Femur (tissue), 1 donor: ENCODE results near the gene SGCE.

Experiments
- DNase-seq: peaks from one replicate; pipeline ENCODE4 v3.0.0-alpha.2; 2017

Gene SGCE

GRCh38 chr7:94618126-94618525 lies 37.8 kb downstream of the SGCE start:
- DNase-seq: no peak

DNA sequence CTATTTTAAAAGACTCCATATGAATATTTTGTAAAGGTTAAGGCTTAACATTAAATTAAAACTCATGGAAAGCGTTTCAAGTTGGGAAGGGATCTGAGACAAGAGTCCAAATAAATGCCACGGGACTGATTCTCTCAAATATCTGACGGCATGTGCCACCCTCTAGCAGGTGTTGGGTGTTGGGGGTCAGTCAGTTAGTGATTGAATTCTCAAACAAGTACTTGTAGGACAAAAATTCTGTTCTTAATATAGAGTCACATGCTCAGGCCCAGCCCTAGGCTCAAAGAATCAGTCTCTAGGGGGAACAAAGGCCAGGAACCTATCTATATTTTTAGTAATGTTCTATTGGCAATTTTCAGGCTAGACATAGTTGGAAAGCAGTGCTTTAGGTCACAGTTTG lies 39.1 kb downstream of the SGCE start:
- no peak for DNase-seq

DNA sequence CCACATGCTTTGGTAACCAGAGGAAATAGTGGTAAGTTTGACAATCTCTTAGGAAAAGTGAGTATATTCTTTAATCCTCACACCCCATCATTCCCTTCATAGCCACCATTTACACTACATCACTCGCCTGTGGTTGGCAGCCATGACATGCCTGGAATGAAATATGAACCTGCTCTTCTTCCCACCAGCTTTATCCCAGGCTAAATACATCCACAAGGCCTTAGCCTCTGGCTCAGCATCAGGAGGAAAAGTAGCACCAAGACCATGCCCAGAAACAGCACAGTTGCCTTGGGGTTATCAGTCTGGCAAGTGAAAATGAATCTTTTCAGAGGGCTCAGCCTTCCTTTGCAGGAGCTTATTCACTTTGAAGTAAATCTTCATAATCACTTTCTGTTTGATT lies 40.3 kb downstream of the SGCE start:
- no peak for DNase-seq

DNA sequence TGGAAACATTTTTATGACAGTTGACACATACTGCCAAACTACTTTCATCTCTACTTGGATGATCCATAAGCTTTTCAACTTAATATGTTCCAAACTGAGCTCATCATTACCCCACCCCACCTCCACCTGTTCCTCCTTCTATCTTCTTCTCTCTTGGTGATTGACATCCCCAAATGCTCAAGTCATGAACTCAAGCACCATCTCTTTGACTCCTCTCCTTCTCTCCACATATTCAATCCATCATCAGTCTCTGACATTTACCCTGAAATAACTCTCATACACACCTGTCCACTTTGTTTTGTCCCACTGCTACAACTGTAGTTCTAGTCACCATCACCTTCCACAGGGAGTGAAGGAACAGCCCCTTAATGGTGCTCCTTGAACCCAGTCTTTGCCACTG lies 43.3 kb downstream of the SGCE start:
- no peak for DNase-seq

DNA sequence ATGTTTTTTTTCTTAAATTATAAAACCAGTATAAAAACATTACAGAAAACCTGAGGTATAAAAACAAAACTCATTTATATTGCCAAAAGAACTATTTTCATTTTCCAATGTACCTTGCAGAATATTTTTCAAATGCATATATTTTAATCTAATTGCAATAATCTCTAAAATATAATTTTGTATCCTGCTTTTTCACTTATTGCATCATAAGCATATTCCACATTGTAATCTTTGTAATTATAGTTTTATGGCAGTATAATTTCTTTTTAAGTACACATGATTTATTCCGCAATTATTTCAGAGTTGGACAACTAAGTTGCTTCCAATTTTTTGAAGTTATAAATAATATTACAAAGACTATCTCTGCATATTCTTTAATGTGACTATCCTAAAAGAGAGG lies 43.7 kb downstream of the SGCE start:
- no peak for DNase-seq

DNA sequence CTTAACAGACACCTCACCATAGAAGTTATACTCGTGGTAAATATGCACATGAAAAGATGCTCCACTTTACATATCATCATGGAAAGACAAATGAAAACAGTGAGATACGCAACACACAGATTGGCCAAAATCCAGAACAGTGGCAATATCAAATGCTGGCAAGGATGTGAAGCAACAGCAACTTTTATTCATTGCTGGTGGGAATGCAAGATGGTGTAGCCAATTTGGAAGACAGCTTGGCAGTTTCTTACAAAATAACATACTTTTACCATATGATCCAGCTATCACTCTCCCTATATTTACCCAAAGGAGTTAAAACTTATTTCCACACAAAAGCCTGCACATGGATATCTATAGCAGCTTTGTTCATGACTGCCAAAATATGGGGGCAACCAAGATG lies 46.4 kb downstream of the SGCE start:
- DNase-seq: no peak

DNA sequence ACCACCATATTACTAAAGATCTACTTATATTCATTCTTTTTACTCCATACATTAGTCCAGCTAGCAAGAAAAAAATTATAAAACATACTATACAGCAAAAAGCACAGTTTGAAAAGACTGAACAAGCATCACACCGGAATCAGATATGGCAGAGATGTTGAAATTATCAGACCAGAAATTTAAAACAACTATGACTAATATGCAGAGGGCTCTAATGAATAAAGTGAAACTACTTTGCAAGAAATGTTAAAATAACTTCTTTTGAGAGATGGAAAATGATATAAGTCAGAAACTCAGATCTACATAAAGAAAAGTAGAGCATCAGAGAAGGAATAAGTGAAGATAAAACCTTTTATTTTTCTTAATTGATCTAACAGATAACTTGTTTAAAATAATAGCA lies 50.9 kb downstream of the SGCE start:
- no peak for DNase-seq

DNA sequence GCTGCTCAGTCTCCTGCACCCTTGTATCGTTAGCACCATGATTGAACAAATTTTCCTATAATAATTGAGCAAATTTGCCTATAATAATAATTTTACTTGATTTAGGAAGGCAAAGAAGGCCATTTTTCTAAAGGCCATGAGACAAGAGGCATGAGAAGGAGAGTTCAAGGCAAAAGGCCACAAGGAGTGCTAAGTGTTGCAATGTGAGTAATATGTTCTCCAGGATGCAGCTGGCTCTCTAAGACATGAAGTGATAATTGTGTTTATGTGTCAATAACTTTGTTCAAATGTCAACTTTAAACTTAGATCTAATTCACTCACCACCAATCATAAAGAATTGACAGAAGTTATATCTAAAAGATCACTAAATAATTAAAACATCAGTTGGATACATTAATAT lies 53.8 kb downstream of the SGCE start:
- no peak for DNase-seq

- DNase-seq: no peak
Observed at GRCh38 chr7:94600267-94600666, 55.7 kb downstream of the SGCE start.

DNA sequence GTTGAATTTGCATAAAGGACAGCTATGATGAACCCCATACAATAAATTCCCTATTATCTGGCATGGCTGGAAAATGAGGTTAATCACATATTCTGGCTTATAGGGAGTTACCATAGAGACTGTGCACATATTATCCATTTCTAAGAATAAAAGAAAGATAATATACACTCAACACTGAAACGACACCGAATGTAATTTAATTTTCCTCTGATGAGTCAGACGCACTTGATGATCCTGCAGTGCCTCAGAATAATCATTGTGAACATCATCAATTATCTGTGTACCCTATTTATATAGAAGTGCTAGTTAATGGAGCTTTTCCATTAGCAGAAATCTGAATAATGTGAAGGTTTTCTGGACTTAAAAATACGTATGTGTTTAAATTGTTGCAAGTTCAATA lies 60.2 kb downstream of the SGCE start:
- DNase-seq: no peak

- no peak for DNase-seq
Observed at GRCh38 chr7:94594882-94595281, 61.1 kb downstream of the SGCE start.

- no peak for DNase-seq
Observed at GRCh38 chr7:94591176-94591575, 64.8 kb downstream of the SGCE start.

GRCh38 chr7:94590526-94591162 lies 65.3 kb downstream of the SGCE start:
- no peak for DNase-seq

GRCh38 chr7:94588075-94588474 lies 67.9 kb downstream of the SGCE start:
- no peak for DNase-seq

DNA sequence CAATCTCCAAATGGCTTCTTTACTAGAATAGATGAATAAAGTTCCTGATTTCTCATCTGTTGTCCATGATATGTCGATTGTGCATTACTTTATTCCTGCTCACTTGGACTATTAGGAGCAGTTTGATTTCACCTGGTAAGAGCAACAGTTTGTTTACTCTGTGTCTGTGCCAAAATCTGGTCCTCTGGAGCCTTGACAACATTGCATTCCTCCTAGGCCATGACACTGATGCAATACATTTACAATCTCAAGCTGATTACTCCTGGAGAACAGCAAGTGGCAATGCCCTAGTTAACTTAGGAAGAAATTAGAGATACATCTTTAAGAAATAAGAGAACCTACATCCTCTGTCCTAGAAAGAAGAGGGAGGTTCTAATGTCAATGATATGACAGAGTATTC lies 71.8 kb downstream of the SGCE start:
- no peak for DNase-seq

GRCh38 chr7:94580601-94581000 lies 75.3 kb downstream of the SGCE start:
- DNase-seq: no peak

DNA sequence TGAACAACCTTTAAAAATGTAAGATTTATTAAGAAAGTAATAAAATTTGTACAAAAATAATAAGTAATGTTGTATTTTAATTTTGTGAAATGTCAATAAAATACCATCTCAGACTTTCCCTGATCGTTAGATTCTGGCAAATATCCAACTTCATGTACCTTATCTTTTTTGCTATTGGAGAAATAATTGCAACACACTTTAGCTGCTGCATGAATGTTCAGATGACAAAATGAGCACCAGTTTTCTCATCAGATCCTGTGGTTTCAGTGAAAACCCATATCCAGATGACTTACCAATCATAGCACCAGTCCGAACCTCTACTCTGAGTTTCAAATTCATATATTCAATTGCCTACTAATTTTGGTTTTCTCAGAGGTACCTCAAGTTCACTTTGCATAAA lies 76.5 kb downstream of the SGCE start:
- DNase-seq: no peak

- DNase-seq: no peak
Observed at GRCh38 chr7:94578614-94579013, 77.3 kb downstream of the SGCE start.

GRCh38 chr7:94577357-94577756 lies 78.6 kb downstream of the SGCE start:
- DNase-seq: no peak

DNA sequence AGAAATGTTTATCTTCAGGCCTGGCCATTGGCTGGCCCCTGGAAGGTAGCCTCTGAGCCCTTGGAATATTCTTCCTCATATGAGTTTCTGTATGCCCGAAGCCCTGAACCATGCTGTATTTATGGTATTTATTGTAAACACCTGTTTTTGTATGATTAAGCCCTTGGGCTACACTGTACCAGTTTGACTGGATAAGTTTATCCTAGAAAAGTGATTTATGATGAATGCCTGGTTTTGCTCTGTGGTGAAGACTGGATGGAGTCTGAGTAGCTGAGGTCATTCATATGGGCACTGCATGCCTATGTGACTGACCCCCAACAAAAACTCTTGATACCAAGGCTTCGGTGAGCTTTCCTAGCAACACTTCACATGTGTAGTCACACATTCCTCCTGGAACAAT lies 79.6 kb downstream of the SGCE start:
- DNase-seq: no peak

DNA sequence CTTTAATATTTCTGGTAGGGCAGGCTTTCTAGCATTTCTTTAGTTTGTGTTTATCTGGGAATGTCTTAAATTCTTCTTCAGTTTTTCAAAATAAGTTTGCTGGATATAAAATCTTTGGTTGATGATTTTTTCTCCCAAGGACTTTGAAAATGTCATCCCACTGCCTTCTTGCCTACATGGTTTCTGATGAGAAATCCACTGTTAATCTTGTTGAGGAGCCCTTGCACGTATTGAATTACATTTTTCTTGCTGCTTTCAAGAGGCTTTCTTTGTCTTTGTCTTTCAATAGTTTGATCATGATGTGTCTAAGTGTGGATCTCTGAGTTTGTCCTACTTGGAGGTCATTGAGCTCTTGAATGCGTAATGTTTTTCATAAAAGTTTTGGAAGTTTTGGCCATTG lies 80.3 kb downstream of the SGCE start:
- no peak for DNase-seq

DNA sequence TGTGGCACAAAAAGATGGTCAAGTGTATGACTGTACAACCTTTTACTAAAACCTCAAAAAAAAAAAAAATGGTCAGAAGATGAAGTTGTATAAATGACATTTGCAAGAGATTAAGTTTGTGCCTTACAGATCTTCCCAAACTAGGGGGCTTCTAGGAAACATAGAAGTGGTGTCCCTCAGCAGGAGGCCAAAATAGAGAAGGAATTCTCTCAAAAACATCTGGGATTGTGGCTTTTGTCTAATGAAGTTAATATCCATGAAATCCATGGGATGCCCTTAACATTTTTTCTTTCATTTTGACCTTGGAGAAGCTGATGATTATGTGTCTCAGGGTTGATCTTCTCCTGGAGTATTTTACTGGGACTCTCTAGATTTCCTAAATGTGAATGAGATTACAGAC lies 84.1 kb downstream of the SGCE start:
- DNase-seq: no peak

GRCh38 chr7:94567396-94567795 lies 88.5 kb downstream of the SGCE start:
- DNase-seq: no peak

GRCh38 chr7:94565247-94565894 lies 90.6 kb downstream of the SGCE start:
- DNase-seq: no peak

- no peak for DNase-seq
Observed at GRCh38 chr7:94562525-94562924, 93.4 kb downstream of the SGCE start.
